ENCODE data around the gene TMEM132A. TPM values are rescaled to one million over a fixed set of nuclear protein-coding genes. Genes with fewer than 3 reads are reported as not detected.

The TMEM132A gene
- total RNA-seq, 1 experiment from 2014 or later, result 114 TPM

- TF ChIP-seq ZNF219 (CRISPR knock-in tag; IDR thresholded peaks at IDR 0.05; ENCODE audit: borderline replicate concordance) (no peak), E2F4 (CRISPR knock-in tag; IDR thresholded peaks at IDR 0.05; ENCODE audit: borderline replicate concordance, low read depth) (no peak), ZNF121 (CRISPR knock-in tag; IDR thresholded peaks at IDR 0.05) (no peak), ZBTB43 (CRISPR knock-in tag; IDR thresholded peaks at IDR 0.05) (no peak), NFE2L1 (CRISPR knock-in tag; IDR thresholded peaks at IDR 0.05) (no peak), ZNF138 (CRISPR knock-in tag; conservative IDR thresholded peaks at IDR 0.05) (no peak), ETV6 (CRISPR knock-in tag; IDR thresholded peaks at IDR 0.05) (no peak), AR (CRISPR knock-in tag; IDR thresholded peaks at IDR 0.05) (no peak), NR3C1 (CRISPR knock-in tag; conservative IDR thresholded peaks at IDR 0.05; ENCODE audit: low read depth) (no peak), NFYB (CRISPR knock-in tag; conservative IDR thresholded peaks at IDR 0.05; ENCODE audit: low read depth) (no peak), MYBL2 (CRISPR knock-in tag; IDR thresholded peaks at IDR 0.05) (no peak), ZNF281 (CRISPR knock-in tag; IDR thresholded peaks at IDR 0.05) (no peak)
These were observed 11.6 kb downstream of the TMEM132A start (continued) for GRCh38 chr11:60935676-60936442.

- no peaks in the 10 kb centered on the region for H3K4me1 Mint-ChIP-seq
- POLR2A ChIA-PET, result interaction anchor here (0.6 kb wide), 1 partner anchor 68 kb away, joined by 4 read pairs; no protein-coding TSS in a partner anchor
- H3K27ac Mint-ChIP-seq, result no peak overlapping the region
- TF ChIP-seq ESRRA (CRISPR knock-in tag; IDR thresholded peaks at IDR 0.05; ENCODE audit: borderline replicate concordance) (no peak), HMGA2 (CRISPR knock-in tag; IDR thresholded peaks at IDR 0.05) (no peak), CDX4 (CRISPR knock-in tag; IDR thresholded peaks at IDR 0.05; ENCODE audit: borderline replicate concordance) (no peak), CREB1 (CRISPR knock-in tag; IDR thresholded peaks at IDR 0.05) (no peak), CREM (CRISPR knock-in tag; IDR thresholded peaks at IDR 0.05) (no peak), E2F4 (CRISPR knock-in tag; IDR thresholded peaks at IDR 0.05; ENCODE audit: borderline replicate concordance, low read depth) (no peak), ZNF317 (CRISPR knock-in tag; IDR thresholded peaks at IDR 0.05; ENCODE audit: borderline replicate concordance, low read depth) (no peak), ZNF671 (CRISPR knock-in tag; IDR thresholded peaks at IDR 0.05) (no peak)
- DNase-seq (ENCODE audit: low spot score), result no peak
- H3K9me3 Mint-ChIP-seq, result no peaks in the 10 kb centered on the region
- no peaks in the 10 kb centered on the region for H3K27me3 Mint-ChIP-seq (ENCODE audit: low read depth)
- no peak for ATAC-seq
- no peak overlapping the region for H3K4me3 Mint-ChIP-seq
- H3K36me3 Mint-ChIP-seq, result peaks cover 8% of the 10 kb centered on the region
- CTCF ChIA-PET, result interaction anchor here (1.0 kb wide), 1 partner anchor 37 kb away, joined by 3 read pairs; no protein-coding TSS in a partner anchor
These were observed 12.3 kb downstream of the TMEM132A start for GRCh38 chr11:60936467-60937143.
